GM21529 (cell line): ENCODE data around the gene ZBTB21.
"Not testable (repeated sequence)": the region's sequence is repeated elsewhere in the genome, so short reads cannot be mapped to it uniquely, and the experiment has no call there.

Experiments
- ATAC-seq: cut with Tn5 transposase; IDR thresholded peaks from one replicate; pipeline ENCODE4 v1.9.1; 2021; ENCODE audit not compliant: unreplicated experiment

The ZBTB21 gene

DNA sequence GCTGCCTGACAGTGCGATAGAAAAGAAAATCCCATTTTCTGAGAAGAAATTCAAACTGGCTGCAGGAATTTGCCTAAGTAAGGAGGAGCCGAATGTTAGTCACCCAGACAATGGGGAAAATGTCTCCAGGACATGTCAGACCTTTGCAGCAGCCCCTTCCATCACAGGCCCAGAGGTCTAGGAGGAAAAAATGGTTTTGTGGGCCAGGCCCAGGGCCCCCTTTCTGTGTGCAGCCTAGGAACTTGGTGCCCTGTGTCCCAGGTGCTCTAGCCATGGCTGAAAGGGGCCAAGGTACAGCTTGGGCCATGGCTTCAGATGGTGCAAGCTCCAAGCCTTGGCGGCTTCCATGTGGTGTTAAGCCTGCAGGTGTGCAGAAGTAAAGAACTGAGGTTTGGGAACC lies 14.6 kb downstream of the ZBTB21 start:
- ATAC-seq: no peak

DNA sequence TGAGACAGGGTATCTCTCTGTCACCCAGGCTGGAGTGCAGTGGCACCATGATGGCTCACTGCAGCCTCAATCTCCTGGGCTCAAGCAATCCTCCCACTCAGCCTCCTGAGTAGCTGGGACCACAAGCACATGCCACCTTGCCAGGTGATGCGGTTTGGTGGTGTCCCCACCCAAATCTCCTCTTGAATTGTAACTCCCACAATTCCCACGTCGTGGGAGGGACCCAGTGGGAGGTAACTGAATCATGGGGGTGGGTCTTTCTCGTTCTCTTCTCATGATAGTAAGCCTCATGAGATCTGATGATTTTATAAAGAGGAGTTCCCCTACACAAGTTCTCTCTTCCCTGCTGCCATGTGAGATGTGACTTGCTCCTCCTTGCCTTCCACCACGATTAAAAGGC lies 15.5 kb downstream of the ZBTB21 start:
- not testable (repeated sequence) for ATAC-seq

GRCh38 chr21:41993744-41994143 lies 16.4 kb downstream of the ZBTB21 start:
- ATAC-seq: no peak

GRCh38 chr21:41992576-41992975 lies 17.6 kb downstream of the ZBTB21 start:
- ATAC-seq: no peak

DNA sequence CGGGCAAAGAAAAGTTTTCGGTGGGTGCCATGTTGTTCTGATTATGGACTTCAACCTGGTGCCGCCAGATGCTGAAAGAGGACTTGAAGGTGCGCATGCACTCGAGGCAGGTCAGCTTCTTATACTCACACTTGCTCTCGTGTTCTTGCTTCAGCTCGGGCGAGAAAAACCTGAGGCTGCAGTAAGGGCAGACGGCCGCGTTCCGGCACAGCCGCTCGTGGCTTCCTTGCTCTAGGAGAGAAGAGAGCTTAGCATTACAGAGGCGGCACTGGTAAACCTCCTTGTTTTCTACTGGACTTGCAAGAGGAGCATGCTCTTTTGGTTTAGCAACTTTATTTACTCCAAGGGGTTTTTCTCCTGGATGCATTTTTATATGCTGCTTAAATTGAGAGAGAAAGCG lies 18.5 kb downstream of the ZBTB21 start:
- no peak for ATAC-seq

- no peak for ATAC-seq
These were observed 20.5 kb downstream of the ZBTB21 start for GRCh38 chr21:41989698-41990097.

DNA sequence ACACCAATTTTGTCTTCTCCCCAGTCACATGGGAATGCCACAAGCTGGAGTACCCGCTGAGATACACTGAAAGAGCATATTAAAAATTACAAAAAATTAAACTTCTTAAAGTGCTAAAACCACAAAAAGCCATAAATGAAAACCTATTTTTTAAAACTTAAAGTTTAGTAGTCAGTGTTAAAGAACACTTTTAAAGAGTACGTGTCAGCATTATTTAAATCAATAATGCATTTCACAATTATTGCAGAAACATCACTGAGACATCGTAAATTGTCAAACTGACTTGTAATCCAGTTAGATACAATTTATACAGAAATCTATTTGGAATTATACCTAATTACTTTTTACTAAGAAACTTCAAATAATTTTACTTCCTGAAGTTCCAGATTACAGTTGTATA lies 22.9 kb downstream of the ZBTB21 start:
- no peak for ATAC-seq

DNA sequence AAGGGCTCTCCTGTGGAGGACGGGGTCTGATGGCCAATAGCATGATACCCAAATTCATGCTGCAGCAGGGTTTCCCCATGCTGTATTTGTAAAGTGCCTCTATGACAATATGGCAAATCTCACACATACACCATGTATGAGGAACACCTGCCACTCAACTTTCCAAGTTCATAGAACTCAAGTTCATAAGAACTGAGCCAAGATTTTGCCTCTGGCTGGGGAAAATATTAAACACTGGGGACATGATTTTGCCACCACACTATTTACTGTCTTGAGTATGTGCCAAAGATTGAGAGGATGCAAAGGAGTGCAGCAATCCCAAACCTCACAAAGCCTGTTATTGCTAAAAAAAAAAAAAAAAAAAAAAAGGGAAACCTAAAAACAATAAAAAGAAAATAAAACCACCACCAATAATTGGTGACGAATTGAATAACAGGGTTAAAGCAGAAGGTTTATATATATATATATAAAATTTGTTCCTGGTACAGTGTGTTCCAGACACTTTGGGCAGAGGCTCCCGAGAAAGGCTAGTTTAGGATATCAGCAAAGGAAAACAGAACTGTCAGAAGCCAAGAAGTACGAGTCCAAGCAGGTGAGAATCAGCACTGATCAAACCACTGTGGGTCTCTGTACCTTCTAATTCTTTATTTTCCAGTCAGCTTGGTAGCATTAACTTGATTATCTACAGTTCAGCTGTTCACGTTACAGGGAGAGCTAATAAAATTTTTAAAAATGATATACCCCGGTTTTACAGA lies 24.3 kb downstream of the ZBTB21 start:
- ATAC-seq: no peak

GRCh38 chr21:41983229-41983628 lies 26.9 kb downstream of the ZBTB21 start:
- ATAC-seq: no peak

- ATAC-seq: no peak
These were observed 29.6 kb downstream of the ZBTB21 start for GRCh38 chr21:41980561-41980960.

DNA sequence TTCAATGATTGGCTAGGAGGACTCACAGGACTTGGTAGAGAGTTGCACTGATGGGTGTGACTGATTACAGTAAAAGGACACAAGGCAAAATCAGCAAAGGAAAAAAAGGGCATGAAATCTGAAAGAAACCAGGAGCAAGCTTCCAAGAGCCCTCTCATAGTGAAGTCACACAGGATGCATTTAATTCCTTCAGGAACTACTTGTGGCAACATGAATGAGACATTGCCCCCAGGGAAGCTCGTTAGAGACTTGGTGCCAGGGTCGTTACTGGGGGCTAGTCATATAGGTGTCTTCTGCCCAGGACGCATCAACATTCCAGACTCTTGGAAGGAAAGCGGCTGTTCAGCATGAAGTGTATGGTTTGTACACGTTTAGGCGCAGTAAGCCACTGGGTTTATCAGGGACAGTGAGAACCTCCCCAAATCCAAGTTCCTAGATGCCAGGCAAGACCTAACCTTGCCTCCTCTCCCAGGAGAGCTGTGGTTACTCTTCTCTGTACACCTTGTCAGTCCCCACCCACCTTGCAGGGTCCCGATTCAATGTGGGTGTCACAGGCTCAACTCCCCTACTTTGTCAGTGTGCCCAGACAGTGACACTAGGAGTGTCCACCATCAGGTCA lies 30.3 kb downstream of the ZBTB21 start:
- ATAC-seq: no peak

DNA sequence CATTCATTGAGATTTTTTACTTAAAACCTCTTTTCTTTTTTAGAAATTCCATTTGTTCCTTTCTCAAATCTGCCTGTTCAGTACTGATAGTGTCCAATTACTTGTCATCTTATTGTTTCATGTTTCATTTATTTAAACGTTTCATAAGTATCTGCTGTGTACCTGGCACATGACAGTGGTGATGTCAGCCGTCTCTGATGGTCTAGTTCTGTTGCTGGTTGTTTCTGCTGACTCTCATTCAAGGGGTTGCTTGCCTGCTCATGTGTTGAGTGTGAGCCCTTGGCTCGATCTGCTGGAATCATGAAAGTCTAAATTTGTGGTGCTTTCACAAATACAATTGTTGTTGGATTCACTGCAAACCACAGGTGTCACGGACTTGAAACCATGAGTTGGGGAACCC lies 30.8 kb downstream of the ZBTB21 start:
- ATAC-seq: no peak

DNA sequence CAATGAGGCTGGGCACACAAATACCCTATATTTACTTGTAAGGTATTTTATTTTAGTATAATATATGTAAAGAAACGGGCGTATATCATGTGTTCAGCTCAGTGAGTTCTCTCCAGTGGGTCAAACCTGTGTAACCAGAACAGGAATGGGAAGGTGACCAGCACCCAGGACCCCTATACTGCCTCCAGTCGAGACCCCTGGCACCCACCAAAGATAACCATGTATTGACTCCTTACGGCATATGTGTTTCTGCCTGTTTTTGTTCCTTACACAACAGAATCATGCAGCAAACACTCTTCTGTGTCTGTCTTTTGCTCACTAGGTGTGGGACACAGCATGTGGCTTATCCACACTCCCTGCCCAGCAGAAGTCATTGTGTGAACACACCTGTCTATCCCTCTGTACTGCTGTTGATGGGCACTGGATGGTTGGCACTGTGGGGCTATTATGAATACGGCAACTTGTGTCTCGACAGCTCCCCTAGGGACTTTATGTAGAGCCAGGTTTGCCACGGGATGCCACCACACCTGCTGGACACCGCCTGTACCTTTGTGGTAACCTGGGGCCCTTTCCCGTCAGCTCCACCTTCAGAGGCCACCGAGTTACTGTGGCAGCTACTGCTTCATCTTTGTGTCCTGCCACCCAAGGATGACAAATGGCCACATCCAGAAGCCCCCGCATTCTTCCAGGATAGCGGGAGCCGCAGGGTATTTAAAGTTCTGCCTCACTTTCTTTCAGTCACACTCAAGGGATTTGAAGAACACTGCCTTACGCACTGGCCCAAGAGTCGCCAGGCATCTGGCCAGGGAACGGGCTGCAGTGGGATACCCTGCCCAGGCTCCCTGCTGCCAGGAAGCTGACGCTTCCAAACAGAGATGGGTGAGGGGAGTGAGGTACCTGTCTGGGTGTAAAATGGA lies 32.9 kb downstream of the ZBTB21 start:
- ATAC-seq: no peak

DNA sequence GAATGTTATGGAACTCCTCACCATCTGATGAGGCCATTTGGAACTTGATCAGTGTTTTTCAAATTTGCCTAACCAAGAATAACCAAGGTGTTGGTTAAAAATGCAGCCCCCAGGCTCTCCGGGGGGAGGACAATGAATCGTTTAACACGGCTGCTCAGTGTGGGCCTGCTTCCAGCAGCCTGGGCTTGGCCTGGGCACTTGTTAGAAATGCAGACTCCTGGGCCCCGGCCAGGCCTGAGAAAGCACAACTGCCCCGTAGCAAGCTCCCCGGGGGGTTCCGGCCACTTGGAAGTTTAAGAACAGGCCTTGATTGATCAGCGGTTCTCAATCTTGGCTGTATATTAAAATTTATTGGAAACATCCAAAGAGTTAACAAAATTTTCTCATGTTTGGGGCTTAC lies 33.5 kb downstream of the ZBTB21 start:
- no peak for ATAC-seq

DNA sequence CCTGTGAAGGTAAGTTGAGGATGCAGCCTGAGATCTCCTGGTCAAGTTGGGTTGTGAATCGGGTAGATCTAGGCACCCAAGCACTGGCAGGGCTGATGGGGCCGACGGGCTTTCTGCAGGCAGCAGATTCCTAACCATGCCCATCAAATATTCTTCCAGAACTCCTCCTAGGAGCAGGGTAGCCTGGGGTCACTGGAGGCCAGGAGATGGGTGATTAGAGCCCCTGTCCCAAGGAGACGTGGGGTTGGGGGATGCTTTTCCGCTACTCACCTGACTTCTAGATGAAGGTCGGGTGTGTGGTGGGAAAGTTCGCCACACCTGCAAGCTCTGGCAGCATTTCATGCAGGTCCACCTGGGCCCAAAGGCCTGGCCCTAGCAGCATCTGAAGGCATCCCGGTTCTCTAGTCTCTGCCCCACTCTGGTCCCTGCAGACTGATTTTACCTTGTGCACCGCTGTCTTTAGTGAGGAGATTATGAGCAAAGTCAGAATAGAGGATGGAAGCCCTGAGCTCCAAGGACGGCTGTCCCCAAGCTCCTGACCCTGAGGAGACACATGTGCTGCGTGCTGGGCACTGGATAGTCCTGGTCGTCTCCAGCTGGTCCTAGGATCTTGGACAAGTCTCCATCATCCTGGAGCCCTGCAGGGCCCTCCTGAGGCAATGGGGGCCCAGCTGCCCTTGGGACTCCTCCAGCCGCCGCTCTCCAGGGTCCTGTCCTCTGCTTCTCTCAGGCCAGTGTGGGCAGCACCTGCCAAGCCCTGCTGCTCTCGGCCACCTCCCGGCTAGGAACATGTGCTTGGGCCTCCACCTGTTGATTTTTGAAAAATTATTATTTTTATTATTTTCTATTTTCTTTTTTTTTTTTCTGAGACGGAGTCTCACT lies 34.5 kb downstream of the ZBTB21 start:
- no peak for ATAC-seq

DNA sequence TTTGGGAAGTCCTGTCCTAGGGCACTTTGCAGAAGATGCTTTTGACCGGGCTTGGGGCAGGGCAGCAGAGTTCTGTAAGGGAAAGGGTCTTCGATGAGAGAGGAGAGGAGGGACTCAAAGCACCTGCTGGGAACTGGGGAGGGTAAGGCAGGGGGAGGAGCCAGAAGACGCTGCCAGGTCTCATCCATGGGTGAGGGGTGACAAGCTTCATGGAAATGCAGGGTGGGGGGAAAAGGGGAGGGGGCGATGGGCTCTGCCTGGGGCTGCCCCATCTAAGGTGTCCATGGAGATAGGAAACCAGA lies 35.5 kb downstream of the ZBTB21 start:
- ATAC-seq: no peak

- no peak for ATAC-seq
These were observed 36.1 kb downstream of the ZBTB21 start for GRCh38 chr21:41973861-41974751.

DNA sequence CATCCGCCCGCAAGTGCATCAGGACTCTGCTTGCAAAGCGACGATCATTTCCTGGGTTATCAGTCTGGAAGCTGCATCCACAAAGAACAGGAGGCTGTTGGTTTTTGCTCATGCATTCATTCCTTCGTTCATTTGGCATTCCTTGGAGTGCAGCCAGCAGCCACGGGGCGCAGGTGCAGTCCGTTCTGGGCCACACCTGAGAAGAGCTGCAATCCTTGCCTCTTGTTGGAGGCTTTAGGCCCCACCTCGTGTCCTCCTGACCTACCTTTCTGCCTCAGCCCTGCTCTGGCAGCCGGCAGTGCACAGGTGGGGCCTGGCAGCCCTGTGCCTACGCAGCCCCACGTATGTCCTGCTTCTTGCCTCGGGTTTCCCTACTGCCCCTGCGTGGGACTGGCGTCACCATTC lies 36.7 kb downstream of the ZBTB21 start:
- no peak for ATAC-seq

DNA sequence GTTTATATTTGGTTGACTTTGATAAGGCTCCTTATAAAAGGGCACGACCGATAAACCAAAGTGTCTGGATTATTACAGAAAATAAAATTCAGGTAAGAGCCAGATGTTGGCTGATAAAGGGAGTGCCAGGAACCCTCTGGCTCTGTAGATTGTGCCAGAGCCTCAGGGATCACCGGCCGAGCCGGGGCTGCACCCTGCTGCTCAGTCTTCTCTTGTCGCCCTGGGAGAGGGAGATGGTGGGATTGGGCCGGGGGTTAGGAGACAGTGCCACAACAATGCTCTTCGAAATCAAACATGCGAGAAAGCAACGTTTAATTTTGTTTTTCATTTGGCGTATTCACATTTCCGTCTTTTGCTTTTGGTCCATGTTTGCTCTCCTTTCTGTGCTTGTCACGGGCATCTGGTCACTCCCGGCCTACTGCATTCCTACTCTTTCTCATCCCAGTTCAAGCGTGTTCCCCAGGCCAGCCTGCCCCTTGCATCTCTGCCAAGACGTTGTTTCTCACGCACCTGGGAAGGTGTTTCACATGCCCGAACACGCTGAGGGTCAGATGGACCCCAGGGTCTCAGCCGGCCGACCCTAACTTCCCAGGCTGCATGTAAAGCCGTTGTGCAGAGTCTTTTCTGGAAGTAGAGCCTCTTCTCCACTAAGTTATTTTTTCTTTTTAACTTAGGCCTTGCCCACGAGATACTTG lies 37.5 kb downstream of the ZBTB21 start:
- ATAC-seq: no peak
